HG02981 (cell line): Measurements from ENCODE around the gene DNAJC16.

ENCODE experiments used
- ATAC-seq: cut with Tn5 transposase; IDR thresholded peaks from one replicate; pipeline ENCODE4 v1.9.1; 2021; ENCODE audit warnings: mild to moderate bottlenecking, moderate library complexity; ENCODE audit not compliant: unreplicated experiment

Gene DNAJC16

DNA sequence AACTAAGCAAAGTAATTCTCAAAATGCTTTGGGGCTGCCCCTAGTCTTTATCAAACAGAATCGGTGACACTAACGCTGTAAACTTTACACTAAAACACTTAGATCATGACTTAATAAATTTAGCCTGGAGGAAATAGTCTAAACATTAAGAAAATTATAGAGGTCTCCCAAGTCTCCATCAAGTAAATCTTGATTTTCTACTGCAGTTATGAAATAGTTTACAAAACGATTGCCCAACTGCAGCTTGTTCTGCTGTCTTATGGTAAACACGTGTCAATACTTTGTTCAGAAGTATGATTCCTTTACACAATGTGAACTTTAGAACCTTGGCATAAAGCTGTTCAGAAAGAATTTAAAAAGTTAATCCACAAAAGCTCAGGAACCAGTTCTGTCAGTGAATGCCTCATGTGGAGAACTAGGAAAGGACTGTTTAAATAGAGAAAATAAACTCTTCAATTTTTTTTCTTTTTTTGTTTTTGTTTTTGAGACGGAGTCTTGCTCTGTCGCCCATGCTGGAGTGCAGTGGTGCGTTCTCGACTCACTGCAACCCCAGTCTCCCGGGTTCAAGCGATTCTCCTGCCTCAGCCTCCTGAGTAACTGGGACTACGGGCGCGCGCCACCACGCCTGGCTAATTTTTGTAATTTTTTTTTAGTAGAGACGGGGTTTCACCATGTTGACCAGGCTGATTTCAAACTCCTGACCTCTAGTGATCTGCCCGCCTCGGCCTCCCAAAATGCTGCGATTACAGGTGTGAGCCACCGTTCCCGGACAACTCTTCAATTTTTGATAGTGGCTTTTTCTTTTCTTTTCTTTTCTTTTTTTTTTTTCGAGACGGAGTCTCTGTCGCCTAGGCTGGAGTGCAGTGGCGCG is 92.2 kb downstream of the DNAJC16 start:
- no peak for ATAC-seq

DNA sequence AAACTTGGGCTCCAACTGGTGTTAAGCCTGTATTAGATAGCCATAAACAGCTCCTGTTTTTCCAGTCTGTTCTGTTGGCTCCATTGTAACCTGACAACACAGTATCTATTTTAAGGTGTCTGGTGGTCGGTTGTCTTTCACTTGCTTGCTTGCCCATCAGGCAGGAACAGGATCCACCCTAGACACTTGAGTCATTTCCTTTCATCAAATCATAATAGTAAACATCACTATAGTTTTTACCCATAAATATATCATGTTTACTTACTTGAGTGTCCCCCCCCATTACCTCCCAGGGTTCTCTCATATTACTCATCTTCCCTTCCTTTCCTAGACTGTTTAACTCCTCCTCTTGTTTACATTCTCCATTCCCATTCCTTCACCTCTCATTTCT is 93.5 kb downstream of the DNAJC16 start:
- no peak for ATAC-seq

DNA sequence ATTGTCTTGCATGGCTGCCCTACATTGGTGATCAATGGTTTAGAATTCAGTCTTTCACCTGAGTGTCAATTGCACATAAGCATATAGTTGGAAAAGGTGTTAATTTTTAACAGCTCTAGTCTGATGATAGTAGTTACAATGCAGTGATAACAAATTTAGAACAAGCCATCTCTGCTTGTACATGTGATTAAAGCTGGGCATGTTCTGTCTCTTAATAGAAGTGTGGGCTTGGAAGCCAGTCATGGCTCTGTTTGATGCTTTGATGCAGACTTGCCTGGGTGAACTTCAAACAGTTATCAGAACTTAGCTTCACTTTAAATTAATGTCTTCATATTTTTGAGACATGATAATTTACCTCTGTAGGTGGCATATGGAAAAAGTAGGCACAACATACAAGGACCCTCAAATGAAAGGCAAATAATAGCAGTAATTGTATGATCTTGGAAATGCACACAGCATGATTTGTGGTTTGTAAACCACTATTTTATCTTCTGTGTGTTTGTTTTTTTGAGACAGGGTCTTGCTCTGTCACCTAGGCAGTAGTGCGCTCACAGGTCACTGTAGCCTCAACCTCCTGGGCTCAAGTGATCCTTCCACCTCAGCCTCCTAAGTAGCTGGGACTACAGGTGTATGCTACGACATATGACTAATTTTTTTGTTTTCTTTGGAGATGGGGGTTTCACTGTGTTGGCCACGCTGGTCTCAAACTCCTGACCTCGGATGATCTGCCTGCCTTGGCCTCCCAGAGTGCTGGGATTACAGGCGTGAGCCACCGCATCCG is 94.4 kb downstream of the DNAJC16 start:
- ATAC-seq = no peak

DNA sequence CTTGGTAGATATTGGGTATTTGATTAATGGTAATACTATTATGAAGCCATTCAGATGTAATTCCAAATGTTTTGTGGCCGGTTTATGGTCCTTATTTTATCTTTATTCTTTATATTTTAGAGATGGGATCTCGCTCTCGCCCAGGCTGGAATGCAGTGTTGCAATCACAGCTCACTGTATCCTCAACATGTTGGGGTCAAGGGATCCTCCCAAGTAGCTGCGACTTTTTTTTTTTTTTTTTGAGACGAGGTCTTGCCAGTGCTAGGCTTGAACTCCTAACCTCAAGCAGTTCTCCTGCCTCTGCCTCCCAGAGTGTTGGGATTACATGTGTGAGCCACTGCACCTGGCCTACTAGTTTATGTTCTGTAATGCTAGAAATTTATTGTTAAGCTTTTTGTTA is 95.3 kb downstream of the DNAJC16 start:
- no peak for ATAC-seq

DNA sequence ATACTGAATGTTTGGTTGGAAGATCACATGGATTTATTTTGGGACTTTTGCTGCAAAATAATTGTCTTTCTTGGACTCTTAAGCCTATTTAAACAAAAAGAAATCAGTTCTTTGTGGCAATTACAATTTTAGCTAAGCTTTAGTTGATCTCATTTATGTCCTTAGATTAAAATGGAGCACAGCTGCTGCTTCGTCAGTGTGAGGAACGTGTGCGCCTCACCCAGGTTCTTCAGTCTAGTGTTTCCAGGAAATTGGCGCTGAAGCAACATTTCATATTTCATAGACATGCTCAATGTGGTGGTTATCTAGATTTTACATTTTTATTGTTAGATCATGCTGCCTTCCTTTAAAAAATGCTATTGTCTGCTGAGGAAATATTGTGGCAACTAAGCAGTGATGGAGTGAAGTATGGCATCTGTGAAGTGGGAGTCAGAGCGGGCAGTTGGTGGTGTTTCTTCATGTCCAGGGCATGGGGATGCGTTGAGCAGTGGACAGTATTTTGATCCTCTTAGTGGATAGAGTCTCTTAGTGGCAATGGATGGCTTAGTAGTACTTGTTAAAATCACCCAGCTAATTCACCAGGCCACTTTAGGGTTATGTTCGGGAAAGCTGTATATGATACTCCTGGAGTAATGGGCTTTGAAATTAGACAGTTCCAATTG is 96.2 kb downstream of the DNAJC16 start:
- ATAC-seq = no peak

DNA sequence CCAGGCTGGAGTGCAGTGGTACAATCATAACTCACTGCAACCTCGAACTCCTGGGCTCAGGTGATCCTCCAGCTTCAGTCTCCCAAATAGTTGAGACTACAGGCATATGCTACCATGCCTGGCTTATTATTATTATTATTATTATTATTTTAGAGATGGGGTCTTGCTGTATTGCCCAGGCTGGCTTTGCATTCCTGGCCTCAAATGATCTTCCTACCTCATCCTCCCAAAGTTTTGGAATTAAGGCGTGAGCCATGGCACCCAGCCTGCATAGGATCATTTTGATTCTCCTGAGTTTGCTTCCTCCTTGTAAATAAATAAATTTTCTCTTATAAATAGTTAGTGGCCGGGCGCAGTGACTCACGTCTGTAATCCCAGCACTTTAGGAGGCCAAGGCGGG is 96.8 kb downstream of the DNAJC16 start:
- no peak for ATAC-seq

DNA sequence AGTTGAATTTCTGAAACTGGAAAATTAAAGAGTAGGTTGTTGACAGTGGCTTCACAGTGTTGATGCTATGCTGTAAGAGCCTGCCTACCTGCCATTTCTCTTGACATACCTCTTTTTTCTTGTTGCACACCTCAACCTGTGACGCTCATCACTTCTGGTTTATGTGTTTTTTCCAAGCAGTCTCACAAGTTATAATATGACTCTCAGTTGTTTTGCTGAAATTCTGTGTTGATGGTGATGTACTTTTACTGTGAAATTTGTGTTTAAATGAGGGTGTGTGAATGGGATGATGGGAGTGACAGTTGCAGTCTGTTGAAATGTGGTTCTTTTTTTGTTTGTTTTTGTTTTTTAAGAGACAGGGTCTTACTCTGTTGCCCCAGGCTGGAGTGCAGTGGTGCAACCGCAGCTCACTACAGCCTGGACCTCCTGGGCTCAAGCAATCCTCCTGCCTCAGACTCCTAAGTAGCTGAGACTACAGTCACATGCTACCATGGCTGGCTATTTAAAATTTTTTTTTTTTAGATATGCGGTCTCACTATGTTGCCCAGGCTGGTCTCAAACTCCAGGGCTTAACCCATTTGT is 97.6 kb downstream of the DNAJC16 start:
- no peak for ATAC-seq

DNA sequence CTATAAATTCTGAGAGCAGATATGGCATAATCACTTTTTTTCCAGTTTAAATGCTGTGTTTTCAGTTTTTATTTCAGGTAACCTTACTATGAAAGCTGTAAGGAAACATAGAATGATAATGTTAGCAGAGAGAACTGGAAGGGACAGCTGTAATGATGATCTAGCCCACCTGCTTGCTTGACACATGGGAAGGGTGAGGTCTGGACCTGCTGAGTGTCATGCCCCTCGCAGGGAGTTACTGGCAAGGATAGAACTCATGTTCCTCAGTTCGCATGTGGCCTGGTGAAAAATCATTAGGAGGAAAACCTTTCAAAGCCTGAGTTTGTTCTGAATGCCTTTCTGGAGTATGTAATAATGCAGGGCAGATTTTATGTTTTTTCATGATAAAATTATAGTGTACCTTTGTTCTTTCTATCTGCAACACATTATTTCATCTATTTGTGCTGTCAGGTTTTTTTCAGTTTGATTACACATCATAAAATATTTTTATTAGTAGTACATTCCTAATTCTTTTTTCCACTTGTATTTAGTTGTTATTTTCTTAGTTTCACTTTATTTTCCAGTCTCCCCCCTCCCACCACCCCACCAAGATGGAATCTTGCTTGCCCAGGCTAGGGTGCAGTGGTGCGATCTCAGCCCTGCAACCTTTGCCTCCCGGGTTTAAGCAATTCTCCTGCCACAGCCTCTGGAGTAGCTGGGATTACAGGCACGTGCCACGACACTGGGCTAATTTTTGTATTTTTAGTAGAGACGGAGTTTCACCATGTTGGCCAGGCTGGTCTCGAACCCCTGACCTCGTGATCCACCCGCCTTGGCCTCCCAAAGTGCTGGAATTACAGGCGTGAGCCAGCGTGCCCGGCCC is 98.6 kb downstream of the DNAJC16 start:
- no peak for ATAC-seq
